ENCODE measurements around the gene NCAM1. TPM values are rescaled to one million over a fixed set of nuclear protein-coding genes. Genes with fewer than 3 reads are reported as not detected.

NCAM1 gene
- total and polyA plus RNA-seq, 10 donors, result 0.41 to 13.2 (median 7.1) TPM

DNA sequence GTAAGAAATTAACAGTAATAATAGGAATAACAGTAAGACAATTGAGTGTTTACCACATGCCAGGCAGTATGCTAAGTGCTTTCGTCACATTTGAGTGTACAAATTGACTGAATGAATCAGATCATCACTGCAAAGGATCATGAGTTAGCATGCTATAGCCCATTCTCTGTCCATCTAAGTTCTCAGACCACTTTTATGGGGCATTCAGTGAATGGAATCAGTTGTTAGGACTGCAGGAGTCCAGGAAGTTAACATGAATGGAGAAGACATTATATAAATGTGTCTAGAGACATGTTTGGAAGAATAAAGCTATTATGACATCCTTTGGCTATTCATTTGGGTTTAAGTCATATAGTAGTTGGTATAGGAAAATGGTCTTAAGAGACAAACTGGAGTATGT, 59.9 kb downstream of the NCAM1 start:
- no peak for DNase-seq
- Histone ChIP-seq H3K27ac (no peak overlapping the region), H3K9me3 (no peaks in the 10 kb centered on the region), H3K36me3 (no peaks in the 10 kb centered on the region), H3K4me3 (no peak overlapping the region), H3K4me1 (no peaks in the 10 kb centered on the region), H3K27me3 (replicated peaks in 1 of 7) (no peaks in the 10 kb centered on the region)
- 75 to 96% (median 87%) methylated on average over 1 of the region's 1 CpG for WGBS, 5 donors
- intact Hi-C loops (cut with DNase I; ENCODE audit: low total_unique reads), result no loop called here
- TF ChIP-seq POLR2AphosphoS5 (IDR thresholded peaks at IDR 0.05) (no peak), POLR2A (IDR thresholded peaks at IDR 0.05) (no peak)
- TF ChIP-seq, protein P1, sequence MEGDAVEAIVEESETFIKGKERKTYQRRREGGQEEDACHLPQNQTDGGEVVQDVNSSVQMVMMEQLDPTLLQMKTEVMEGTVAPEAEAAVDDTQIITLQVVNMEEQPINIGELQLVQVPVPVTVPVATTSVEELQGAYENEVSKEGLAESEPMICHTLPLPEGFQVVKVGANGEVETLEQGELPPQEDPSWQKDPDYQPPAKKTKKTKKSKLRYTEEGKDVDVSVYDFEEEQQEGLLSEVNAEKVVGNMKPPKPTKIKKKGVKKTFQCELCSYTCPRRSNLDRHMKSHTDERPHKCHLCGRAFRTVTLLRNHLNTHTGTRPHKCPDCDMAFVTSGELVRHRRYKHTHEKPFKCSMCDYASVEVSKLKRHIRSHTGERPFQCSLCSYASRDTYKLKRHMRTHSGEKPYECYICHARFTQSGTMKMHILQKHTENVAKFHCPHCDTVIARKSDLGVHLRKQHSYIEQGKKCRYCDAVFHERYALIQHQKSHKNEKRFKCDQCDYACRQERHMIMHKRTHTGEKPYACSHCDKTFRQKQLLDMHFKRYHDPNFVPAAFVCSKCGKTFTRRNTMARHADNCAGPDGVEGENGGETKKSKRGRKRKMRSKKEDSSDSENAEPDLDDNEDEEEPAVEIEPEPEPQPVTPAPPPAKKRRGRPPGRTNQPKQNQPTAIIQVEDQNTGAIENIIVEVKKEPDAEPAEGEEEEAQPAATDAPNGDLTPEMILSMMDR (IDR thresholded peaks at IDR 0.05 in 8 of 11, conservative IDR thresholded peaks at IDR 0.05 in 3 of 11), result no peak

DNA sequence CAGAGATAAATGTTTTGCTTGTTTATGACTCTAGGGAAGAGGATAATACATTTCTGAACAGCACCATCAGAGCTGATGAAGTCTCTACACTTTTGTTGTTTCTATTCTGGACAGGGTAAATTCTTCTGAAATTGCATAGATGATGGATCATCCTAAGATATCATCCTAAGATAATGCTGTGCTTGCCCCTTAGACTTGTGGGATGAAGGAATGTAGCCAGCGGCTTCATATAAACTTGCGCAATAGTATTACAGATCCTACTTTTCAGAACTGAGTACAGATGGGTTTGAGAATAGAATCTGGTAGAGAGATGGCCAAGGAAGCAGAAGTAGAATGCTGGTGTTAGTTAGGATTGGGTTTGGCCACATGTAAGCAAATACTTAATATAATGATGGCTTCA, 61.0 kb downstream of the NCAM1 start:
- no peak overlapping the region for H3K27ac ChIP-seq
- DNase-seq, result no peak
- H3K36me3 ChIP-seq, result no peaks in the 10 kb centered on the region
- intact Hi-C loops (cut with DNase I; ENCODE audit: low total_unique reads), result no loop called here
- TF ChIP-seq POLR2AphosphoS5 (IDR thresholded peaks at IDR 0.05) (no peak), POLR2A (IDR thresholded peaks at IDR 0.05) (no peak)
- TF ChIP-seq, protein P1 (IDR thresholded peaks at IDR 0.05 in 8 of 11, conservative IDR thresholded peaks at IDR 0.05 in 3 of 11), result no peak
- H3K27me3 ChIP-seq (replicated peaks in 1 of 7), result peaks cover 0 to 4% (median 0%) of the 10 kb centered on the region in 7 donors
- H3K9me3 ChIP-seq, result no peaks in the 10 kb centered on the region
- H3K4me3 ChIP-seq, result no peak overlapping the region
- H3K4me1 ChIP-seq, result no peaks in the 10 kb centered on the region
- WGBS, 5 donors, result 93 to 99% (median 93%) methylated on average over 2 of the region's 2 CpGs

DNA sequence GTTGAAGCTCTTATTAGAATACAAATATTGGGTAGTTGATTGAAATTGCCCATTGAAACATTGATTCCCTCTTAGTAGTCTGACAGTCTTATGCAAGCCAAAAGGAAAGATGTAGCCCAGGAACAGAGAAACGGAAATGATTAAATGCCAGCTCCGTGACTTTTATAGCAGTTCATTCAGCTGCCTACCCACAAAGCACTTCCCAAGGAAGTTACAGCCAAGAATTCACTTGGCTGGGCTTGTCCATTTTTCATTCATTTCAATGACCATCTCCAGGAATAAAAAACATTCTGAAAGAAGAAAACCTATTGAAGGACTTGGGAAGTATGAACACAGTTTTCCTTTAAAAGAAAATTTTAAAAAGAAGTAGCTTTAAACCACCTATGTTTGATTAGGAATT, 62.0 kb downstream of the NCAM1 start:
- TF ChIP-seq, protein P1 (IDR thresholded peaks at IDR 0.05 in 8 of 11, conservative IDR thresholded peaks at IDR 0.05 in 3 of 11), result no peak
- TF ChIP-seq POLR2AphosphoS5 (IDR thresholded peaks at IDR 0.05), result no peak
- no peak for TF ChIP-seq POLR2A (IDR thresholded peaks at IDR 0.05)
- DNase-seq, result no peak
- WGBS, 5 donors, result 12 to 38% (median 37%) methylated on average over 2 of the region's 2 CpGs
- H3K4me3 ChIP-seq, result no peak overlapping the region
- H3K4me1 ChIP-seq, result no peaks in the 10 kb centered on the region
- H3K27ac ChIP-seq, result no peak overlapping the region
- H3K36me3 ChIP-seq, result no peaks in the 10 kb centered on the region
- peaks cover 0 to 4% (median 0%) of the 10 kb centered on the region in 7 donors for H3K27me3 ChIP-seq (replicated peaks in 1 of 7)
- intact Hi-C loops (cut with DNase I; ENCODE audit: low total_unique reads), result no loop called here
- H3K9me3 ChIP-seq, result no peaks in the 10 kb centered on the region

DNA sequence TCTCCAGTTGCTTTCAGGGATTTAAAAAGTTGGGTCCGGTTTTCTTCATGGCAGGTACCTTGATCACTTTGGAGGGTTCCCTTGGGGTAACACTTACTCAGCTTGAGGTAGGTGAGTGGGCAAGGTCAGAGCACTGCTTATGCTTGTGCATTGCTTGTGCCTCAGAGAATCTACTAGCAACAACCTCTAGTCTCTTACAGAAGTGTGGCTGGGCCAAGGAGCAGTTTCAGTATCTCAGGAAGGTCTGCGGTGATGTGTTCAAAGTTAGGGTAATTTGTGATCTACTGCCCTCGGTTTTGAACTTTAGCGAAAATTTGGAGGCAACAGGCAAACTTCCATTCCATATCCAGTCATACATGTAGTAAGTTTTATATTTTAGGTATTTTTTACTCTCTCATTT, 62.8 kb downstream of the NCAM1 start:
- intact Hi-C loops (cut with DNase I; ENCODE audit: low total_unique reads), result no loop called here
- no peak overlapping the region for H3K27ac ChIP-seq
- H3K4me3 ChIP-seq, result no peak overlapping the region
- WGBS, 5 donors, result 89 to 93% (median 92%) methylated on average over 4 of the region's 4 CpGs
- H3K9me3 ChIP-seq, result no peaks in the 10 kb centered on the region
- no peaks in the 10 kb centered on the region for H3K4me1 ChIP-seq
- H3K36me3 ChIP-seq, result no peaks in the 10 kb centered on the region
- TF ChIP-seq POLR2A (IDR thresholded peaks at IDR 0.05) (no peak), POLR2AphosphoS5 (IDR thresholded peaks at IDR 0.05) (no peak)
- TF ChIP-seq, protein P1 (IDR thresholded peaks at IDR 0.05 in 8 of 11, conservative IDR thresholded peaks at IDR 0.05 in 3 of 11), result no peak
- DNase-seq, result no peak
- H3K27me3 ChIP-seq (replicated peaks in 1 of 7), result peaks cover 0 to 4% (median 0%) of the 10 kb centered on the region in 7 donors

All from spleen (tissue), 11 donors.